Measurements from ENCODE around the gene TBC1D3B.
"Not testable (repeated sequence)": the region's sequence is repeated elsewhere in the genome, so short reads cannot be mapped to it uniquely, and the experiment has no call there.

The TBC1D3B gene

GRCh38 chr17:36176536-36176935 is at the start of gene TBC1D3B:
Gene TBC1D3B (minus strand): TSS chr17:36176636. CDS start chr17:36175050, 1,586 bp downstream.
- not testable (repeated sequence) for DNase-seq (ENCODE audit: low read depth in 2 of 2, low spot score in 1 of 2)

DNA sequence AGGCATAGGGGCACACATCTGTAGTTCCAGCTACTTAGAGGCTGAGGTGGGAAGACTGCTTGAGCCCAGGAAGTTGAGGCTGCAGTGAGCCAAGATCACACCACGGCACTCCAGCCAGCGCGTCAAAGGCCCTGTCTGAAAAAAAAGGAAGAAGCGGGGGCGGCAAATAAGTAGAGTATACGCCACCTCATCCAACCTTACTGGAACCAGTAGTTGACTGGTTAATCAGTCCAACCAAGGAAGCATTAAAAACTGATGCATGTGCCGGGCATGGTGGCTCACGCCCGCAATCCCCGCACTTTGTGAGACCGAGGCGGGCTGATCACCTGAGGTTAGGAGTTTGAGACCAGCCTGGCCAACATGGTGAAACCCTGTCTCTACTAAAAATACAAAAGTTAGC is 46.5 kb upstream of the TBC1D3B start:
- DNase-seq (ENCODE audit: low read depth in 2 of 2, low spot score in 1 of 2): not testable (repeated sequence)

- DNase-seq (ENCODE audit: low read depth in 2 of 2, low spot score in 1 of 2): not testable (repeated sequence)
Observed at GRCh38 chr17:36221581-36222100, 45.2 kb upstream of the TBC1D3B start.

GRCh38 chr17:36220737-36221580 is 44.5 kb upstream of the TBC1D3B start:
- not testable (repeated sequence) for DNase-seq (ENCODE audit: low read depth in 2 of 2, low spot score in 1 of 2)

- not testable (repeated sequence) for DNase-seq (ENCODE audit: low read depth in 2 of 2, low spot score in 1 of 2)
Observed at GRCh38 chr17:36219556-36219955, 43.1 kb upstream of the TBC1D3B start.

DNA sequence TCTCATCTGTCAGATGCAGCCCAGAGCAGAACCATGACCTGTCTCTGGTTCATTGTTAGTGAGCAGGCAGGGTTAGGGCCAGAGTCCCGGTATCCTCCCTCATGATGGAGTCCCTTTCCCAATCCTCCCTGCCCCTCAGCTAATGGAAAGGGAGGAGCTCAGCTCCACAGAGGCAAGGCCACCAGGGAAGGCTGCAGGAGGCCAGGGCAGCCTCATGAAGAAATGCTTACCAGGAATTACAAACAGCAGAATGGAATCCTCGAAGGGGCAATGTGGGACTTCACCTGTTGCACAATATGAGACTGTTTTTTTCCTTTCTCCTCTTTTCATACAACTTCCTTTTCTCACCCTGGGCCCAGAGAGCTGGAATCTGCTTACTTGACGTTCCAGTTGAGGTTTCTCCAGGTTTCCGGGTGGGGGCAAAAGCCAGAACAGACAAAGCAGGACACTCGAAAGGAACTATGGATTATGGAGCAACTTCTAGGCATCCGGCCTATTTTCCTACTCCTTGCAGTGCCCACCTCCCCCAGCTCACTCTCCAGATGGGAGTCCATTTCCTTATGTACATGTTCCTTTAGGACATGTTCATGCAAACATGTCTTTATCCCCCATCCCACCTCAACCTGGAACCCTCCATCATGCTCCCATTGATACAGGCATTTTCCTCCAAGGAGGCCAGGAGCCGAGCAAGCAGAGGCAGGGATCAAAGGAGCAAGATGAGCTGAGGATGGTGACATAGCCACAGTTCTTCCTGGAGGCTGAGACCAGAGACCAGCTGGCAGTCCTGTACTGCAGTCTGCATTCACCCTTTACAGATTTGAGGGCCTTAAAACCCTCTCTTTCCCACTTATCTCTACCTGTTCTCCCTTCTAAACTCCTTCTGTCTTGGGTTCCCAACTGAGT is 39.2 kb upstream of the TBC1D3B start:
- DNase-seq (ENCODE audit: low read depth in 2 of 2, low spot score in 1 of 2): not testable (repeated sequence)

DNA sequence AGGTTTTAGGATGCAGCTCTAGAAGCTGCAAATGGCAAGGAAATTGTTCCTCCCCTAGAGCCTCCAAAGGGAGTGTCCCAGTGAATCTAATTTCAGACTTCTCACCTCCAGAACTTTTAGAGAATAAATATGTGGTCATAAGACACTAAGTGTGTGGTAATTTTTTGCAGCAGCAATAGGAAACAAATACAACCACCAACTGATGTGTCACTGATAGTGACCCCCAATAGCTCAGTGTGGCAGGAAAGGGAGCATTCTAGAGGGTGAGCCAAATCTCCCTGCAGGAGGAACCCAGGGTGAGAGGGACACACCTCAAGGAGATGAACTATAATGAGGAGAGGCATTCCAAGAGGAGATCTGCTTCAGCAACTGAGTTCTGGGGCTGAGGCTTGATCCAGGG is 38.5 kb upstream of the TBC1D3B start:
- no peak for DNase-seq (ENCODE audit: low read depth in 2 of 2, low spot score in 1 of 2)

GRCh38 chr17:36213695-36214094 is 37.3 kb upstream of the TBC1D3B start:
- DNase-seq (ENCODE audit: low read depth in 2 of 2, low spot score in 1 of 2): no peak

- DNase-seq (ENCODE audit: low read depth in 2 of 2, low spot score in 1 of 2): no peak
Observed at GRCh38 chr17:36212966-36213365, 36.5 kb upstream of the TBC1D3B start.

GRCh38 chr17:36212272-36212605 is 35.8 kb upstream of the TBC1D3B start:
- DNase-seq (ENCODE audit: low read depth in 2 of 2, low spot score in 1 of 2): no peak

DNA sequence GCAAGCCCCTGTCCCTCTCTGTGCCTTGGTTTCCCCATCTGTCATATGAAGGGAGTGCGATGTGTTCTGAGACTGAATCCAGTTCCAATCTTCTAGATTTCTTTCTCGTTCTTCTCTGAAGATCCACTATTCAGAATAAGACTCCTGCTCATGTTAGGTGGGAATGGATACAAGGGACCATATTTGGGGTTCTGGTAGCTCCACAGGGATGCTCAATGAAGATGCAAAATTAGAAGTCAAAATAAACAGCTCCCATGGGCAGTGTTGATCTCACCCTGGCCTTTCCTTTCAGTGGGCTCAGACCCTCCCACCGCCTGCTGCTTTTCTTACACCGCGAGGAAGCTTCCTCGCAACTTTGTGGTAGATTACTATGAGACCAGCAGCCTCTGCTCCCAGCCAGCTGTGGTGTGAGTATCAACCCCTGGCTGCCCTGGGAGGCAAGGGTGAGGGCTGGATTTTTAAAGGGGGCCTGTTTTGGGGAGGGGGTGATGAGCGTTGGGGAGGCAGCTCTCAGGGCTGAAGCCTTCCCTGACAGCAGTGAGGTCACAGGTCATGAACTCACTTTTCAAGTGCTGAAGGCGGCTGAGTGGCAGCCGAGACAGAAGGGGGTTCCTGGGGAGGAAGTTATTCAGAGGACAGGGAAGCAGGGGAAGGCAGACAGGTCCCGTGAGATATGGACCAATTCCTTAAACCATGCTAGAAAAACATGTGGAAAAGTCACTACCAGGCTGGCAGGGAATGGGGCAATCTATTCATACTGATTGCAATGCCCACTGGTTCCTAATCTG is 35.2 kb upstream of the TBC1D3B start:
- DNase-seq (ENCODE audit: low read depth in 2 of 2, low spot score in 1 of 2): not testable (repeated sequence)

DNA sequence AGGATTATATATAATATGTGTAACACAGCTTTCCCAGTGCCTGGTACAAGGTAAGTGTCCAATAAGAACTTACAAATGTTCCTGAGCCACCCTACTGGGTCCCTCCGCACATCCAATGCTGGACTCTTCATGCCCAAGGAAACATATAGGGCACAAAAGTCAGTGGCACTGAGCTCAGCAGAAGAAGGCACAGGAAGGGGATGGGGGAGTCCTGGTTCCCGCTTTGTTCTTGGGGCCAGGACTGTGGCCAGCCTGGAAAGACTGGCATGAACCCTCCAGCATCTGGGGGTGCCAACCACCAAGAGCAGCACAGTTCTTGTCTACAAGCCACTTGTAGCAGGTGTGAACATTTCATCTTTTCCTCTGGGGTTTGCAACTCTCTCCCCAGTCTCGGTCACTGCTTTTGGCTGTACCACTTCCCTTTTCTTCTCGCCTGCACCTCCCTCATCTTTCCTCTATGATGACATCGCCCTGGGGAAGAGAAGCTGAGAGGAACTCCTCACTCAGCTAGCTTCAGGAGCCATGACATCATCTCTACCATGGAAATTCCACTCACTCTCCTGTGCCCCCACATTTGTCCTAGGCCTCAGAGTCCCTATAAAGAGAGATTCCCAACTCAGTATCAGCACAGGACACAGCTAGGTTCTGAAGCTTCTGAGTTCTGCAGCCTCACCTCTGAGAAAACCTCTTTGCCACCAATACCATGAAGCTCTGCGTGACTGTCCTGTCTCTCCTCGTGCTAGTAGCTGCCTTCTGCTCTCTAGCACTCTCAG is 34.2 kb upstream of the TBC1D3B start, which contains the start of gene CCL4L2:
CCL4L2 (plus strand) TSS at position 625 of the 773 bp plus-strand sequence.
- not testable (repeated sequence) for DNase-seq (ENCODE audit: low read depth in 2 of 2, low spot score in 1 of 2)

DNA sequence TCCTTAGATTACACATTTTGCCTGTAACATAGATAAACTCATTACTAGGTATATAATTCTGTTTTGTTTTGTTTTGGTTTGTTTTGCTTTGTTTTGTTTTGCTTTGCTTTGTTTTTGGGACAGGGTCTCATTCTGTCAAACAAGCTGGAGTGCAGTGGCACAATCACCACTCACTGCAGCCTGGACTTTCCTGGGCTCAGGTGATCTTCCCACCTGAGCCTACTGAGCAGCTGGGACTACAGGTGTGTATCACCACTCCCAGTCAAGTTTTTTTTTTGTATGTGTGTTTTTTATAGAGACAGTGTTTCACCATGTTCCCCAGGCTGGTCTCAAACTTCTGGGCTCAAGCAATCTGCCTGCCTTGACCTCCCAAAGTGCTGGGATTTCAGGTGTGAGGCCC is 33.1 kb upstream of the TBC1D3B start:
- DNase-seq (ENCODE audit: low read depth in 2 of 2, low spot score in 1 of 2): no peak

GRCh38 chr17:36207383-36207782 is 30.9 kb upstream of the TBC1D3B start:
- DNase-seq (ENCODE audit: low read depth in 2 of 2, low spot score in 1 of 2): not testable (repeated sequence)

DNA sequence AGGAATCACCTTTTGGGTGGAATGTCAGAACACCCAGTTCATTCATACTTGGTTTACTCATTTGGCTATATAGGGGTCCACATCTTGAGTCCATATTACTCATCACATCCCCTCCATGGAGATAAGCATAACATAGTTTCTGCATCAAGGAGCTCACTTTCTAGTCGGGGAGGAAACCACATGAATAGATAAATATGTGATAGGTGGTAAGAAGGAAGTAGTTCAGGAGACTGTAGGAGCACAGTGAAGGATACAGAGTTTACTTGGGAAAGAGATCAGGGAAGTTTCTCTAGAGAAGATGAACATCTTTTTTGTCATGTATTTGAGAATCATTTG is 30.0 kb upstream of the TBC1D3B start:
- DNase-seq (ENCODE audit: low read depth in 2 of 2, low spot score in 1 of 2): not testable (repeated sequence)

DNA sequence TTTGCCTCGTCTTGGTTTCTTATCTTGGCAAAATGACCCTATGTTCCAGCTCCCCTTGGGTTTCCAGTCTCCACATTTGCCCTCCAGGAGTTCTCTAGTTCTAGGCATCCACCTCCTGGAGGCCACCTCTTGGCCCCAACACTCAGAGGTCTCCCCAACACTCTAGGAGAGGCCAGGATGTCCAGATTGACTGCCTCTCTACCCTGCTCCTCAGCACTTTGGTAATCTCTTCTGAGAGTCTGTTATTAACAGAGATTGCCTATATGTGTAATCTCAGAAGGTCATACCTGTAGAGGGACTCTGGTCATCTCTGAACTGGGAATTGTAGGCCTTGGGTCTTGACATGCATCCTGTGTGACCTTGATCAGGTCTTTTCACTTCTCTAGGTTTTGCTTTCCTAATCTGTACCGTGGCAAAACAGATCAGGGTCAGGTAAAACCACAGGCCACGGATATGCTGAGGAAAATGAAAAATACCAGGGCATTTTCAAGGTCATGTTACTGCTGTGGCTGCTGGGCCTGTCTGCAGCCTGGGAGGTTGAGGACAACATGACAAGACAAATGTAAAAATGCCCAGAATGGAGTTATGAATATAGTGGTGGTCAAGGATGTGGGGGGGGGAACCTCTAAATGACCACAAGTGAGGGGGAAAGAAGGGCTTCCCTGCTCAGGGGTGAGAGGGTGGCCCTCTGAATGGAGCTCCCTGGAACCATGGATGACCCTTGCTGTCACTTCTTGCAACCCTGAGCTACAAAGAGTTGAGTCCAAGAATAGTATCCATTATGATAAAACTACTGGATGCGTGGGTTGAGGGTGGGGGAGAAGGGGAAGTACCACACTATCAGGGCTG is 29.4 kb upstream of the TBC1D3B start:
- no peak for DNase-seq (ENCODE audit: low read depth in 2 of 2, low spot score in 1 of 2)

- no peak for DNase-seq (ENCODE audit: low read depth in 2 of 2, low spot score in 1 of 2)
Observed at GRCh38 chr17:36204724-36205500, 28.5 kb upstream of the TBC1D3B start.

DNA sequence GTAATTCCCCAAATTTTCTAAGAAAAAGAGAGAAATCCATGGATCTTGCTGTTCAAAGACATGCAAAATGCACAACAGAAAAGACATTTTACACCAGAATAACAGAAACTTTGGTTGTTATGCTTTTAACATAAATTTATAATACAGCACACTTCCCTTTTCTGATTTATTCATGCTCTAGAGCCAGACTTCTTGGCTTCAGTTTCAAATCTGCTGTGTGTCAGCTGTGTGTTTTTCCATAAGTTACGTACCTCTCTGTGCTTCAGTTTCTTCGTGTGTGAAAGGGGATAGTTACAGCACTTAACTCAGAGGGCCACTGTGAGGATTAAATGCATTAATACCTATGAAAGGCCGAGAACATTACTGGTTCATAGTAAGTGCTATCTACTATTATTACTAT is 26.9 kb upstream of the TBC1D3B start:
- no peak for DNase-seq (ENCODE audit: low read depth in 2 of 2, low spot score in 1 of 2)

- DNase-seq (ENCODE audit: low read depth in 2 of 2, low spot score in 1 of 2): not testable (repeated sequence)
Observed at GRCh38 chr17:36201506-36201905, 25.1 kb upstream of the TBC1D3B start.
